Ishikawa (cell line): ENCODE measurements around the gene CRYZ.

Source experiments
- CREB1 ChIP-seq: IDR thresholded peaks from 2 replicates; pipeline ENCODE4 v1.6.1; 2012; ENCODE audit warnings: low read depth
- EP300 ChIP-seq: IDR thresholded peaks from 2 replicates; pipeline ENCODE4 v1.6.1; 2012; ENCODE audit warnings: borderline replicate concordance
- MAX ChIP-seq: IDR thresholded peaks from 2 replicates; pipeline ENCODE4 v1.6.1; 2012
- RAD21 ChIP-seq: IDR thresholded peaks from 2 replicates; pipeline ENCODE4 v1.6.1; 2012; ENCODE audit warnings: low read depth
- REST ChIP-seq: IDR thresholded peaks from 2 replicates; pipeline ENCODE4 v1.6.1; 2012; ENCODE audit warnings: low read depth, mild to moderate bottlenecking
- TAF1 ChIP-seq: IDR thresholded peaks from 2 replicates; pipeline ENCODE4 v1.6.1; 2012; ENCODE audit warnings: low read depth, mild to moderate bottlenecking
- TCF12 ChIP-seq: IDR thresholded peaks from 2 replicates; pipeline ENCODE4 v1.6.1; 2012; ENCODE audit warnings: low read depth
- TEAD4 ChIP-seq: IDR thresholded peaks from 2 replicates; pipeline ENCODE4 v1.6.1; 2012

- no peak for TF ChIP-seq TEAD4
- no peak for TF ChIP-seq RAD21
- TF ChIP-seq REST: no peak
- no peak for TF ChIP-seq CREB1
- TF ChIP-seq EP300: no peak
- TF ChIP-seq TAF1: no peak
- no peak for TF ChIP-seq MAX
- TF ChIP-seq TCF12: no peak
Measured at GRCh38 chr1:74729741-74730478, 2.9 kb downstream of the CRYZ start.
